ENCODE measurements around the gene CSMD2. TPM values are rescaled to one million over a fixed set of nuclear protein-coding genes. Genes with fewer than 3 reads are reported as not detected.

CSMD2 gene
- total and polyA plus RNA-seq, 2 experiments from 2014 or later = 5.3 to 16.6 TPM

DNA sequence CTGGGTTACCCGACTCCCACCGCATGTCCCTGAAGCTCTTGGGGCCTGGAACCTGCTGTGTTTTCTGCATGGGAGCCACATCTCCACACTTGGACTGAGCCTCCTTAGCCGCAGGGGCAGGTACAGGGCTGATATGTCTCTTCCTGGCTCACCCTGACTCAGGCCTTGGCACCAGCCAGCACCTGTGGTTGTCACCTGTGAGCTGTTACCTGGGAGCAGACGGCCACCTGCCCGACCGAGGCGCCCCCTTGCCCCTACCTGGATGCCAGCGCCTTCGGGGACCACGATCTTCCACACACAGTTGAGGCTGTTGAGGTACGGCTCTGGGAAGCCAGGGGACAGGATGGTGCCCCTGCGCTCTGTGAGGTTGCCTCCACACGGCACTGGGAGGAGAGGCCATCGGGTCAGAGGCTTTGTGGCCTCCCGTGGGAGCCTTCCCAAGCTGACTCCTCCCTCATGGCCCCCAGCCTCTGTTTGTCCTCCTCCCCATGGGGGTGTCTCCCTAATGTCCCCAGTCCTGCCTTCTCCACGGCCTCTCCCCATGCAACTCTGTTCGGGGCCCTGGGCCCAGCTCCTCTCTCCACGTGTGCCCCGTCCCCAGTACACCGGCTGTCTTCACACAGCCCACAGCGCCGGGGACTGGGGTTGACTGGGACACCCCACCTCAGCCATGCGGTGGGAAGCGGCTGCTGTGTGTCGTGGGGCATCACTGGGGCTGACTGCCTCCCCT is 540.6 kb downstream of the CSMD2 start (continued):
- TF ChIP-seq, protein P1, sequence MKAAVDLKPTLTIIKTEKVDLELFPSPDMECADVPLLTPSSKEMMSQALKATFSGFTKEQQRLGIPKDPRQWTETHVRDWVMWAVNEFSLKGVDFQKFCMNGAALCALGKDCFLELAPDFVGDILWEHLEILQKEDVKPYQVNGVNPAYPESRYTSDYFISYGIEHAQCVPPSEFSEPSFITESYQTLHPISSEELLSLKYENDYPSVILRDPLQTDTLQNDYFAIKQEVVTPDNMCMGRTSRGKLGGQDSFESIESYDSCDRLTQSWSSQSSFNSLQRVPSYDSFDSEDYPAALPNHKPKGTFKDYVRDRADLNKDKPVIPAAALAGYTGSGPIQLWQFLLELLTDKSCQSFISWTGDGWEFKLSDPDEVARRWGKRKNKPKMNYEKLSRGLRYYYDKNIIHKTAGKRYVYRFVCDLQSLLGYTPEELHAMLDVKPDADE (IDR thresholded peaks at IDR 0.05) = no peak
- TF ChIP-seq, protein P2, sequence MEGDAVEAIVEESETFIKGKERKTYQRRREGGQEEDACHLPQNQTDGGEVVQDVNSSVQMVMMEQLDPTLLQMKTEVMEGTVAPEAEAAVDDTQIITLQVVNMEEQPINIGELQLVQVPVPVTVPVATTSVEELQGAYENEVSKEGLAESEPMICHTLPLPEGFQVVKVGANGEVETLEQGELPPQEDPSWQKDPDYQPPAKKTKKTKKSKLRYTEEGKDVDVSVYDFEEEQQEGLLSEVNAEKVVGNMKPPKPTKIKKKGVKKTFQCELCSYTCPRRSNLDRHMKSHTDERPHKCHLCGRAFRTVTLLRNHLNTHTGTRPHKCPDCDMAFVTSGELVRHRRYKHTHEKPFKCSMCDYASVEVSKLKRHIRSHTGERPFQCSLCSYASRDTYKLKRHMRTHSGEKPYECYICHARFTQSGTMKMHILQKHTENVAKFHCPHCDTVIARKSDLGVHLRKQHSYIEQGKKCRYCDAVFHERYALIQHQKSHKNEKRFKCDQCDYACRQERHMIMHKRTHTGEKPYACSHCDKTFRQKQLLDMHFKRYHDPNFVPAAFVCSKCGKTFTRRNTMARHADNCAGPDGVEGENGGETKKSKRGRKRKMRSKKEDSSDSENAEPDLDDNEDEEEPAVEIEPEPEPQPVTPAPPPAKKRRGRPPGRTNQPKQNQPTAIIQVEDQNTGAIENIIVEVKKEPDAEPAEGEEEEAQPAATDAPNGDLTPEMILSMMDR (conservative IDR thresholded peaks at IDR 0.05; ENCODE audit: low read depth in 2 of 2) = no peak
- TF ChIP-seq CREB1 (CRISPR knock-in tag; IDR thresholded peaks at IDR 0.05; ENCODE audit: low read depth) (no peak), STAT1 (IDR thresholded peaks at IDR 0.05; ENCODE audit: unreplicated experiment) (no peak), EZH2 (IDR thresholded peaks at IDR 0.05; ENCODE audit: low read depth, unreplicated experiment) (no peak), ZNF331 (CRISPR knock-in tag; IDR thresholded peaks at IDR 0.05; ENCODE audit: low read depth) (no peak), ZNF114 (CRISPR knock-in tag; IDR thresholded peaks at IDR 0.05) (no peak)
- TF ChIP-seq, protein P3, sequence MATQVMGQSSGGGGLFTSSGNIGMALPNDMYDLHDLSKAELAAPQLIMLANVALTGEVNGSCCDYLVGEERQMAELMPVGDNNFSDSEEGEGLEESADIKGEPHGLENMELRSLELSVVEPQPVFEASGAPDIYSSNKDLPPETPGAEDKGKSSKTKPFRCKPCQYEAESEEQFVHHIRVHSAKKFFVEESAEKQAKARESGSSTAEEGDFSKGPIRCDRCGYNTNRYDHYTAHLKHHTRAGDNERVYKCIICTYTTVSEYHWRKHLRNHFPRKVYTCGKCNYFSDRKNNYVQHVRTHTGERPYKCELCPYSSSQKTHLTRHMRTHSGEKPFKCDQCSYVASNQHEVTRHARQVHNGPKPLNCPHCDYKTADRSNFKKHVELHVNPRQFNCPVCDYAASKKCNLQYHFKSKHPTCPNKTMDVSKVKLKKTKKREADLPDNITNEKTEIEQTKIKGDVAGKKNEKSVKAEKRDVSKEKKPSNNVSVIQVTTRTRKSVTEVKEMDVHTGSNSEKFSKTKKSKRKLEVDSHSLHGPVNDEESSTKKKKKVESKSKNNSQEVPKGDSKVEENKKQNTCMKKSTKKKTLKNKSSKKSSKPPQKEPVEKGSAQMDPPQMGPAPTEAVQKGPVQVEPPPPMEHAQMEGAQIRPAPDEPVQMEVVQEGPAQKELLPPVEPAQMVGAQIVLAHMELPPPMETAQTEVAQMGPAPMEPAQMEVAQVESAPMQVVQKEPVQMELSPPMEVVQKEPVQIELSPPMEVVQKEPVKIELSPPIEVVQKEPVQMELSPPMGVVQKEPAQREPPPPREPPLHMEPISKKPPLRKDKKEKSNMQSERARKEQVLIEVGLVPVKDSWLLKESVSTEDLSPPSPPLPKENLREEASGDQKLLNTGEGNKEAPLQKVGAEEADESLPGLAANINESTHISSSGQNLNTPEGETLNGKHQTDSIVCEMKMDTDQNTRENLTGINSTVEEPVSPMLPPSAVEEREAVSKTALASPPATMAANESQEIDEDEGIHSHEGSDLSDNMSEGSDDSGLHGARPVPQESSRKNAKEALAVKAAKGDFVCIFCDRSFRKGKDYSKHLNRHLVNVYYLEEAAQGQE (IDR thresholded peaks at IDR 0.05; ENCODE audit: unreplicated experiment) = no peak

DNA sequence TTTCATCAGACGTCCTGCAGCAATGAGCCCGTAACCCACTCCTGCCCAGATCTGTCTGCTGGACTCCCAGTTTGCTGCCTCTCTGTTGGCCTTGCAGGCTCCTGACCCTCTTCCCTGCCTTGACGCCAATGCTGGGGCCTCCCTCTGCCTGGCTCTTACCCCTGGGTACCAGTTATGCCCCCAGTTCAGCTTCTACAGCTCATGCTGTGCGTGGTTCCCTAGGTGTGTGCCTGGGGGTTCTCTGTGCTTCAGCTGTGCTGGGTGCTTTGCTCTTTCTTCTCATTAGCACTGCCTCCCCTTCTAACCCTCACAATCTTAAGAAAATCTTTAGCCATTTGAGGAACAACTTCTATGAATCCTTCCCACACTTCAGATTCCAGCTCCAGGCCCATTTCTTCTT is 541.2 kb downstream of the CSMD2 start:
- Mint-ChIP-seq H3K27ac (no peak overlapping the region), H3K27me3 (ENCODE audit: insufficient read depth, low read depth, poor library complexity) (peaks cover 5% of the 10 kb centered on the region), H3K36me3 (ENCODE audit: low read depth) (peaks cover 10% of the 10 kb centered on the region), H3K9me3 (no peaks in the 10 kb centered on the region), H3K4me1 (no peaks in the 10 kb centered on the region), H3K4me3 (no peak overlapping the region)
- no peaks in the 10 kb centered on the region for H3K79me2 ChIP-seq (replicated peaks; ENCODE audit: insufficient read depth)
- DNase-seq (ENCODE audit: low spot score) = no peak
- H2AFZ ChIP-seq = no peak overlapping the region
- no peaks in the 10 kb centered on the region for H3K27me3 ChIP-seq (ENCODE audit: insufficient read depth)
- H4K20me1 ChIP-seq (replicated peaks; ENCODE audit: insufficient read depth) = peaks cover 3% of the 10 kb centered on the region; the same call in 1 of the 2 replicates
- H3K36me3 ChIP-seq (ENCODE audit: insufficient read depth) = no peaks in the 10 kb centered on the region
- no peak overlapping the region for H3K27ac ChIP-seq (ENCODE audit: low read depth)
- no peaks in the 10 kb centered on the region for H3K9me2 ChIP-seq (ENCODE audit: insufficient read depth)
- no peak for ATAC-seq
- H3K4me2 ChIP-seq = no peak overlapping the region
- no peak overlapping the region for H3K4me3 ChIP-seq
- no peaks in the 10 kb centered on the region for H3K4me1 ChIP-seq (ENCODE audit: insufficient read depth)
- H3F3A ChIP-seq (replicated peaks; ENCODE audit: low read depth) = no peaks in the 10 kb centered on the region
- TF ChIP-seq NANOG (IDR thresholded peaks at IDR 0.05; ENCODE audit: borderline replicate concordance) (no peak), ZNF114 (CRISPR knock-in tag; IDR thresholded peaks at IDR 0.05) (no peak), EZH2 (IDR thresholded peaks at IDR 0.05; ENCODE audit: low read depth, unreplicated experiment) (no peak), ZNF331 (CRISPR knock-in tag; IDR thresholded peaks at IDR 0.05; ENCODE audit: low read depth) (no peak), JUNB (IDR thresholded peaks at IDR 0.05; ENCODE audit: unreplicated experiment) (no peak), POLR2AphosphoS5 (IDR thresholded peaks at IDR 0.05; ENCODE audit: low read depth) (no peak), EZH2phosphoT487 (IDR thresholded peaks at IDR 0.05; ENCODE audit: unreplicated experiment) (no peak)
